Mucosa of descending colon (tissue), 3 donors: Measurements from ENCODE around the gene TAF3. TPM values are rescaled to one million over a fixed set of nuclear protein-coding genes. Genes with fewer than 3 reads are reported as not detected.
"Not testable (repeated sequence)": the region's sequence is repeated elsewhere in the genome, so short reads cannot be mapped to it uniquely, and the experiment has no call there.

Experiments used
- ATAC-seq: fragments of 200-7000 bp; cut with Tn5 transposase; one replicate; pipeline ENCODE4 v1.9.1; 2020; ENCODE audit warnings: mild to moderate bottlenecking, moderate library complexity
- DNase-seq, 3 donors: peaks; one replicate each; pipeline ENCODE4 v3.0.0-alpha.2; 2020
- H3K36me3 ChIP-seq: fragments of 200-600 bp; one replicate; pipeline ENCODE4 v1.8.0; 2021; ENCODE audit warnings: low read depth, mild to moderate bottlenecking
- H3K4me1 ChIP-seq: fragments of 200-600 bp; one replicate; pipeline ENCODE4 v1.8.0; 2021; ENCODE audit warnings: low read depth, mild to moderate bottlenecking
- H3K4me3 ChIP-seq: fragments of 200-600 bp; one replicate; pipeline ENCODE4 v1.8.0; 2021; ENCODE audit warnings: mild to moderate bottlenecking
- H3K9me3 ChIP-seq: fragments of 200-600 bp; one replicate; pipeline ENCODE4 v1.8.0; 2021; ENCODE audit warnings: mild to moderate bottlenecking
- CTCF ChIP-seq: fragments of 200-600 bp; IDR thresholded peaks from one replicate; pipeline ENCODE4 v1.8.0; 2022; ENCODE audit warnings: antibody characterized with exemption, mild to moderate bottlenecking
- intact Hi-C, 2 donors: fragments of 100-400 bp; cut with DNase I in 1 of 2; cut with micrococcal nuclease in 1 of 2; formaldehyde crosslinking; loops; one replicate each; pipeline versions ENCODE4 v1.11.0 to v1.11.1; 2022; cut with DNase I, micrococcal nuclease
- total RNA-seq, 3 donors: library from RNA; stranded (reverse); fragmentation: NEBNext Ultra II Directional in 2 of 3; extraction: Animal tissue kit (Norgen Biotek cat#: 25700) in 2 of 3; gene quantifications; one replicate each; pipeline versions ENCODE4 v1.2.1 to v1.2.4, GENCODE V29; 2021 to 2023
- donor health status: DM: no; HTN: no; CAD: no; lungs with moderate emphysema.
- donor health status: DM: no; HTN: no; CAD: no.
- donor health status: DM: no; HTN: yes; CAD: no.

TAF3 gene
- total RNA-seq, 3 donors from 2014 or later: 5.5 to 17.2 (median 6.0) TPM

- TF ChIP-seq CTCF: no peak
- no peaks in the 10 kb centered on the region for H3K36me3 ChIP-seq
- no peaks in the 10 kb centered on the region for H3K9me3 ChIP-seq
- ATAC-seq (no peak), DNase-seq (no peak)
- no peak overlapping the region for H3K4me3 ChIP-seq
- H3K4me1 ChIP-seq: no peaks in the 10 kb centered on the region
- intact Hi-C loops: no loop called here
Measured at GRCh38 chr10:8023321-8023720, 205.0 kb downstream of the TAF3 start.

GRCh38 chr10:8023851-8024250 lies 205.5 kb downstream of the TAF3 start:
- no peak for ATAC-seq
- no peak for TF ChIP-seq CTCF
- H3K9me3 ChIP-seq: no peaks in the 10 kb centered on the region
- H3K36me3 ChIP-seq: no peaks in the 10 kb centered on the region
- intact Hi-C loops: no loop called here
- H3K4me1 ChIP-seq: no peaks in the 10 kb centered on the region
- no peak for DNase-seq
- no peak overlapping the region for H3K4me3 ChIP-seq

- no peaks in the 10 kb centered on the region for H3K9me3 ChIP-seq
- ATAC-seq (no peak), DNase-seq (no peak)
- no peaks in the 10 kb centered on the region for H3K4me1 ChIP-seq
- H3K4me3 ChIP-seq: no peak overlapping the region
- intact Hi-C loops: no loop called here
- no peak for TF ChIP-seq CTCF
- H3K36me3 ChIP-seq: no peaks in the 10 kb centered on the region
Measured at GRCh38 chr10:8026349-8027259, 208.3 kb downstream of the TAF3 start.

- H3K4me1 ChIP-seq, H3K36me3 ChIP-seq, intact Hi-C loops, H3K9me3 ChIP-seq, DNase-seq, ATAC-seq, H3K4me3 ChIP-seq: not testable (repeated sequence)
Measured at GRCh38 chr10:8031211-8031610, 212.9 kb downstream of the TAF3 start.

- ATAC-seq: no peak
- H3K4me1 ChIP-seq: peaks cover 9% of the 10 kb centered on the region
- H3K36me3 ChIP-seq: no peaks in the 10 kb centered on the region
- intact Hi-C loops: no loop called here
- DNase-seq: no peak
- H3K4me3 ChIP-seq: no peak overlapping the region
- H3K9me3 ChIP-seq: no peaks in the 10 kb centered on the region
- TF ChIP-seq CTCF: no peak
Measured at GRCh38 chr10:8032558-8032957, 214.3 kb downstream of the TAF3 start.

- H3K36me3 ChIP-seq: no peaks in the 10 kb centered on the region
- intact Hi-C loops: no loop called here
- H3K9me3 ChIP-seq: no peaks in the 10 kb centered on the region
- no peak for ATAC-seq
- H3K4me1 ChIP-seq: peaks cover 9% of the 10 kb centered on the region
- no peak overlapping the region for H3K4me3 ChIP-seq
- no peak for DNase-seq
- no peak for TF ChIP-seq CTCF
Measured at GRCh38 chr10:8033812-8034465, 215.6 kb downstream of the TAF3 start.
